ENCODE results near the gene GTF2IRD1.

- TF ChIP-seq DDX20 (tag; IDR thresholded peaks at IDR 0.05; ENCODE audit: low read depth) (no peak), NFE2L1 (tag; IDR thresholded peaks at IDR 0.05; ENCODE audit: borderline replicate concordance, low read depth) (no peak), SP2 (IDR thresholded peaks at IDR 0.05; ENCODE audit: extremely low read depth, low read depth, low read length, poor library complexity, severe bottlenecking) (no peak), MGA (IDR thresholded peaks at IDR 0.05) (no peak), SMAD4 (CRISPR knock-in tag; conservative IDR thresholded peaks at IDR 0.05) (no peak), HSF4 (CRISPR knock-in tag; IDR thresholded peaks at IDR 0.05; ENCODE audit: borderline replicate concordance) (no peak), SMARCC2 (IDR thresholded peaks at IDR 0.05; ENCODE audit: low read depth) (no peak), MAFK (IDR thresholded peaks at IDR 0.05; ENCODE audit: low read length) (no peak), BRF1 (IDR thresholded peaks at IDR 0.05; ENCODE audit: borderline replicate concordance, extremely low read depth, insufficient read length) (no peak), E2F8 (IDR thresholded peaks at IDR 0.05; ENCODE audit: low read depth, partially characterized antibody) (no peak), CREBBP (IDR thresholded peaks at IDR 0.05; ENCODE audit: low read depth, low read length) (no peak), KAT7 (CRISPR knock-in tag; IDR thresholded peaks at IDR 0.05; ENCODE audit: borderline replicate concordance) (no peak), NR2F6 (CRISPR knock-in tag; IDR thresholded peaks at IDR 0.05) (no peak), EP300 (IDR thresholded peaks at IDR 0.05; ENCODE audit: low read length) (no peak)
Measured at GRCh38 chr7:74514131-74514591, 60.5 kb downstream of the GTF2IRD1 start.
